GM23338 (cell line): Measurements from ENCODE around the gene NDUFB5. TPM values are rescaled to one million over a fixed set of nuclear protein-coding genes. Genes with fewer than 3 reads are reported as not detected.
A peak's percentile ranks its signal among the peaks of the same experiment; 100 is the strongest.

ENCODE experiments used
- ATAC-seq: fragments of 200-7000 bp; cut with Tn5 transposase; 3 replicates; pipeline ENCODE4 v1.9.1; 2020
- DNase-seq: peaks from one replicate; pipeline ENCODE4 v3.0.0-alpha.2; 2015; ENCODE audit warnings: low spot score
- H2AFZ ChIP-seq: fragments of 200-600 bp; sonication (generic); 2 replicates; pipeline ENCODE4 v1.8.0; 2016; ENCODE audit warnings: antibody characterized with exemption, mild to moderate bottlenecking, moderate library complexity
- H3F3A ChIP-seq: fragments of 200-600 bp; sonication (generic); replicated peaks from 2 replicates; pipeline ENCODE4 v1.8.0; 2017; ENCODE audit warnings: antibody characterized with exemption, mixed run types, low read depth
- H3K27ac ChIP-seq: fragments of 200-600 bp; sonication (generic); 2 replicates; pipeline ENCODE4 v1.6.1; 2016; ENCODE audit warnings: low read depth
- H3K27me3 ChIP-seq: fragments of 200-600 bp; sonication (generic); 2 replicates; pipeline ENCODE4 v1.8.0; 2016; ENCODE audit warnings: mild to moderate bottlenecking, mixed run types, moderate library complexity; ENCODE audit not compliant: insufficient read depth
- H3K36me3 ChIP-seq: fragments of 200-600 bp; sonication (generic); 2 replicates; pipeline ENCODE4 v1.8.0; 2016; ENCODE audit warnings: mild to moderate bottlenecking; ENCODE audit not compliant: insufficient read depth
- H3K4me1 ChIP-seq: fragments of 200-600 bp; sonication (generic); 2 replicates; pipeline ENCODE4 v1.8.0; 2016; ENCODE audit warnings: mild to moderate bottlenecking, moderate library complexity; ENCODE audit not compliant: insufficient read depth
- H3K4me2 ChIP-seq: fragments of 200-600 bp; sonication (generic); 2 replicates; pipeline ENCODE4 v1.7.1; 2017; ENCODE audit warnings: mixed run types
- H3K4me3 ChIP-seq: fragments of 200-600 bp; sonication (generic); 2 replicates; pipeline ENCODE4 v1.6.1; 2016; ENCODE audit warnings: mixed run types
- H3K79me2 ChIP-seq: fragments of 200-600 bp; sonication (generic); replicated peaks from 2 replicates; pipeline ENCODE4 v1.8.0; 2017; ENCODE audit warnings: mild to moderate bottlenecking; ENCODE audit not compliant: insufficient read depth
- H3K9me2 ChIP-seq: fragments of 200-600 bp; sonication (generic); 2 replicates; pipeline ENCODE4 v1.8.0; 2017; ENCODE audit not compliant: insufficient read depth
- H4K20me1 ChIP-seq: fragments of 200-600 bp; sonication (generic); replicated peaks from 2 replicates; pipeline ENCODE4 v1.8.0; 2017; ENCODE audit warnings: mild to moderate bottlenecking; ENCODE audit not compliant: insufficient read depth
- H3K27ac Mint-ChIP-seq: 2 replicates; pipeline ENCODE4 v1.8.0; 2020; ENCODE audit warnings: inconsistent platforms, mild to moderate bottlenecking, moderate library complexity, mixed read lengths
- H3K27me3 Mint-ChIP-seq: 3 replicates; pipeline ENCODE4 v1.8.0; 2022; ENCODE audit warnings: low read depth, mild to moderate bottlenecking, moderate library complexity, mixed read lengths, inconsistent platforms; ENCODE audit not compliant: insufficient read depth, poor library complexity
- H3K36me3 Mint-ChIP-seq: 3 replicates; pipeline ENCODE4 v1.8.0; 2021; ENCODE audit warnings: low read depth, mild to moderate bottlenecking, inconsistent platforms, moderate library complexity, mixed read lengths
- H3K4me1 Mint-ChIP-seq: 3 replicates; pipeline ENCODE4 v1.8.0; 2020; ENCODE audit warnings: mild to moderate bottlenecking, inconsistent platforms, mixed read lengths
- H3K4me3 Mint-ChIP-seq: 3 replicates; pipeline ENCODE4 v1.8.0; 2021; ENCODE audit warnings: moderate library complexity, mild to moderate bottlenecking, inconsistent platforms, mixed read lengths
- H3K9me3 Mint-ChIP-seq: 3 replicates; pipeline ENCODE4 v1.8.0; 2020; ENCODE audit warnings: moderate library complexity, mild to moderate bottlenecking, inconsistent platforms, mixed read lengths
- CREB1 ChIP-seq: fragments of 250-450 bp; sonication (Bioruptor Pico); IDR thresholded peaks from 2 replicates; pipeline ENCODE4 v1.5.0; 2020; ENCODE audit warnings: low read depth, mild to moderate bottlenecking, moderate library complexity
- EZH2 ChIP-seq: fragments of 200-600 bp; sonication (generic); IDR thresholded peaks from one replicate; pipeline ENCODE4 v1.8.0; 2017; ENCODE audit warnings: antibody characterized with exemption, mild to moderate bottlenecking, low read depth; ENCODE audit not compliant: unreplicated experiment
- EZH2phosphoT487 ChIP-seq: fragments of 200-600 bp; sonication (generic); IDR thresholded peaks from one replicate; pipeline ENCODE4 v1.8.1; 2018; ENCODE audit warnings: antibody characterized with exemption; ENCODE audit not compliant: unreplicated experiment
- JUNB ChIP-seq: IDR thresholded peaks from one replicate; pipeline ENCODE4 v1.6.1; 2016; ENCODE audit warnings: antibody characterized with exemption; ENCODE audit not compliant: unreplicated experiment
- STAT1 ChIP-seq: IDR thresholded peaks from one replicate; pipeline ENCODE4 v1.6.1; 2016; ENCODE audit warnings: antibody characterized with exemption; ENCODE audit not compliant: unreplicated experiment
- ZNF114 ChIP-seq: fragments of 250-450 bp; sonication (Bioruptor Pico); IDR thresholded peaks from 2 replicates; pipeline ENCODE4 v1.5.0; 2020; ENCODE audit warnings: mild to moderate bottlenecking, moderate library complexity
- ZNF331 ChIP-seq: fragments of 250-450 bp; sonication (Bioruptor Pico); IDR thresholded peaks from 2 replicates; pipeline ENCODE4 v1.5.0; 2020; ENCODE audit warnings: low read depth, mild to moderate bottlenecking, moderate library complexity
- polyA plus RNA-seq: library from polyadenylated mRNA; unstranded; fragments of >200 nt; fragmentation: Nextera tagmentation; extraction: Ambion mirVana; gene quantifications from 2 replicates; pipeline ENCODE4 v1.2.1, GENCODE V29; 2016
- total RNA-seq: library from RNA; depleted of rRNA; stranded (reverse); fragments of >200 nt; shearing (Covaris generic); gene quantifications from 2 replicates; pipeline ENCODE4 v1.2.3, GENCODE V29; 2014
- TF ChIP-seq, protein P1 (sequence below): IDR thresholded peaks from one replicate; pipeline ENCODE4 v1.6.1; 2018; ENCODE audit warnings: antibody characterized with exemption; ENCODE audit not compliant: unreplicated experiment
- TF ChIP-seq, protein P2 (sequence below), 2 experiments: fragments of 200-600 bp in 1 of 2; sonication (generic) in 1 of 2; conservative IDR thresholded peaks; 2 replicates each; pipeline versions ENCODE4 v1.5.1 to v1.6.1; 2016 to 2017; ENCODE audit warnings: antibody characterized with exemption in 2 of 2, low read depth in 2 of 2, mild to moderate bottlenecking in 2 of 2, moderate library complexity in 1 of 2
- TF ChIP-seq, protein P3 (sequence below): IDR thresholded peaks from 2 replicates; pipeline ENCODE4 v1.6.1; 2016; ENCODE audit warnings: antibody characterized with exemption

The NDUFB5 gene
- total and polyA plus RNA-seq, 2 experiments from 2014 or later, result 65.4 to 113 TPM

DNA sequence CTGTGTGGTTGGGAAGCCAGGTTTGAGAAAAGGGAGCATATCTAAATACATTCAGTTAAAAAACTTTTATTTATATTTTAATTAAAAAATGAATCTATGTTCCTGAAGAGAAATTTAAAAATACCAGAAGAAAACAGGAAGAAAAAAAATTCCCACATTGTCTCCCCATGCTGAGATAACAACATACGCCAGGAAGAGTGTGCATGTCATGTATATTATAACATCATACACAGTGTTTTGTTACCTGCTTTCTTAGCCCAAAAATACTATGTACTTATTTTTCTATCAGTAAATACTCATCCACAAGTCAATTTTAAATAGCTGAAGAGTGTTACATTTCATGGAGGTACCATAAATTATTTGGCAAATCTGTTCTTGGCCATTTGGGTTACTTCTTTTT is 66.7 kb downstream of the NDUFB5 start:
- H4K20me1 ChIP-seq, result peaks cover 27% of the 10 kb centered on the region
- no peaks in the 10 kb centered on the region for H3K9me3 Mint-ChIP-seq
- H3K79me2 ChIP-seq, result peaks cover 98% of the 10 kb centered on the region
- no peak overlapping the region for H2AFZ ChIP-seq
- no peaks in the 10 kb centered on the region; the same call in 1 of the 2 replicates for H3K9me2 ChIP-seq
- peaks cover 20% of the 10 kb centered on the region for H3K4me1 ChIP-seq
- no peak for TF ChIP-seq STAT1
- no peak for TF ChIP-seq JUNB
- TF ChIP-seq ZNF331 (CRISPR knock-in tag), result no peak
- TF ChIP-seq, protein P1, sequence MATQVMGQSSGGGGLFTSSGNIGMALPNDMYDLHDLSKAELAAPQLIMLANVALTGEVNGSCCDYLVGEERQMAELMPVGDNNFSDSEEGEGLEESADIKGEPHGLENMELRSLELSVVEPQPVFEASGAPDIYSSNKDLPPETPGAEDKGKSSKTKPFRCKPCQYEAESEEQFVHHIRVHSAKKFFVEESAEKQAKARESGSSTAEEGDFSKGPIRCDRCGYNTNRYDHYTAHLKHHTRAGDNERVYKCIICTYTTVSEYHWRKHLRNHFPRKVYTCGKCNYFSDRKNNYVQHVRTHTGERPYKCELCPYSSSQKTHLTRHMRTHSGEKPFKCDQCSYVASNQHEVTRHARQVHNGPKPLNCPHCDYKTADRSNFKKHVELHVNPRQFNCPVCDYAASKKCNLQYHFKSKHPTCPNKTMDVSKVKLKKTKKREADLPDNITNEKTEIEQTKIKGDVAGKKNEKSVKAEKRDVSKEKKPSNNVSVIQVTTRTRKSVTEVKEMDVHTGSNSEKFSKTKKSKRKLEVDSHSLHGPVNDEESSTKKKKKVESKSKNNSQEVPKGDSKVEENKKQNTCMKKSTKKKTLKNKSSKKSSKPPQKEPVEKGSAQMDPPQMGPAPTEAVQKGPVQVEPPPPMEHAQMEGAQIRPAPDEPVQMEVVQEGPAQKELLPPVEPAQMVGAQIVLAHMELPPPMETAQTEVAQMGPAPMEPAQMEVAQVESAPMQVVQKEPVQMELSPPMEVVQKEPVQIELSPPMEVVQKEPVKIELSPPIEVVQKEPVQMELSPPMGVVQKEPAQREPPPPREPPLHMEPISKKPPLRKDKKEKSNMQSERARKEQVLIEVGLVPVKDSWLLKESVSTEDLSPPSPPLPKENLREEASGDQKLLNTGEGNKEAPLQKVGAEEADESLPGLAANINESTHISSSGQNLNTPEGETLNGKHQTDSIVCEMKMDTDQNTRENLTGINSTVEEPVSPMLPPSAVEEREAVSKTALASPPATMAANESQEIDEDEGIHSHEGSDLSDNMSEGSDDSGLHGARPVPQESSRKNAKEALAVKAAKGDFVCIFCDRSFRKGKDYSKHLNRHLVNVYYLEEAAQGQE, result no peak
- no peak for TF ChIP-seq CREB1 (CRISPR knock-in tag)
- H3K27me3 ChIP-seq, result no peaks in the 10 kb centered on the region
- no peak overlapping the region for H3K27ac ChIP-seq
- H3K4me3 Mint-ChIP-seq, result no peak overlapping the region
- peaks cover 5% of the 10 kb centered on the region for H3K27me3 Mint-ChIP-seq
- DNase-seq, result no peak
- no peak overlapping the region for H3K4me3 ChIP-seq
- H3F3A ChIP-seq, result no peaks in the 10 kb centered on the region
- no peaks in the 10 kb centered on the region; the same call in 2 of the 3 replicates for H3K36me3 Mint-ChIP-seq
- H3K36me3 ChIP-seq, result no peaks in the 10 kb centered on the region
- ATAC-seq, result no peak
- no peak overlapping the region for H3K4me2 ChIP-seq
- H3K27ac Mint-ChIP-seq, result peak overlapping the region; percentile 11; the same call in 1 of the 2 replicates
- peaks cover 27% of the 10 kb centered on the region for H3K4me1 Mint-ChIP-seq

DNA sequence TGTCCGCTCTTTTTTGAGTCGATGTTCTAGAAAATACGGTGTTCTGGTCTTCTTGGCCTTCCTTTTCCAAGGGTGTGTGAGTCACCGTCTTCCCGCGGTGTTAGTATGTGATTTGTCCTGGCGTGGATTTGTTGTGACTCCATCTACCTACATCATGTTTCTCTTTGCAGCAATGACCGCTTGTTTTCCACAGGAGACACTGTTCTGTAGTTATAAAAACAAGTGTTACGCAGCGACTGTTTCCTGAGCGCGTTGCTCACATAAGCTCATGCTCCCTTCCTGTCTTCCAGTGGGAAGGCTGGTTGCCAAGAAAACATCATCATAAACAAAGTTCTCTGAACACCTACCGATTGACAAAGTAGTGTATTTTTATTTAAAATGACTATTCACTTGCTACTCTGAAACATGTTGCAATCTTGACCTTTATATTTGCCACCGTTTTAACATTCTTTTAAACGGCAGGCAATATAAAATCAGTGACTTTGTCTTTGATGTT is 67.2 kb downstream of the NDUFB5 start:
- H3K27ac Mint-ChIP-seq, result peak overlapping the region; percentile 11; the same call in 1 of the 2 replicates
- Histone ChIP-seq H3F3A (no peaks in the 10 kb centered on the region), H3K36me3 (no peaks in the 10 kb centered on the region), H3K79me2 (peaks cover 98% of the 10 kb centered on the region), H3K4me1 (peaks cover 15% of the 10 kb centered on the region), H4K20me1 (peaks cover 25% of the 10 kb centered on the region), H3K4me2 (no peak overlapping the region), H3K4me3 (no peak overlapping the region), H3K27me3 (no peaks in the 10 kb centered on the region), H2AFZ (no peak overlapping the region), H3K9me2 (no peaks in the 10 kb centered on the region; the same call in 1 of the 2 replicates), H3K27ac (0 out of 2 replicates have a peak overlapping the region, but pooled peaks have one; percentile 50)
- DNase-seq, result no peak
- H3K36me3 Mint-ChIP-seq, result no peaks in the 10 kb centered on the region; the same call in 2 of the 3 replicates
- no peak overlapping the region for H3K4me3 Mint-ChIP-seq
- no peaks in the 10 kb centered on the region for H3K9me3 Mint-ChIP-seq
- peaks cover 22% of the 10 kb centered on the region for H3K4me1 Mint-ChIP-seq
- H3K27me3 Mint-ChIP-seq, result peaks cover 4% of the 10 kb centered on the region
- no peak for ATAC-seq
- TF ChIP-seq, protein P2, sequence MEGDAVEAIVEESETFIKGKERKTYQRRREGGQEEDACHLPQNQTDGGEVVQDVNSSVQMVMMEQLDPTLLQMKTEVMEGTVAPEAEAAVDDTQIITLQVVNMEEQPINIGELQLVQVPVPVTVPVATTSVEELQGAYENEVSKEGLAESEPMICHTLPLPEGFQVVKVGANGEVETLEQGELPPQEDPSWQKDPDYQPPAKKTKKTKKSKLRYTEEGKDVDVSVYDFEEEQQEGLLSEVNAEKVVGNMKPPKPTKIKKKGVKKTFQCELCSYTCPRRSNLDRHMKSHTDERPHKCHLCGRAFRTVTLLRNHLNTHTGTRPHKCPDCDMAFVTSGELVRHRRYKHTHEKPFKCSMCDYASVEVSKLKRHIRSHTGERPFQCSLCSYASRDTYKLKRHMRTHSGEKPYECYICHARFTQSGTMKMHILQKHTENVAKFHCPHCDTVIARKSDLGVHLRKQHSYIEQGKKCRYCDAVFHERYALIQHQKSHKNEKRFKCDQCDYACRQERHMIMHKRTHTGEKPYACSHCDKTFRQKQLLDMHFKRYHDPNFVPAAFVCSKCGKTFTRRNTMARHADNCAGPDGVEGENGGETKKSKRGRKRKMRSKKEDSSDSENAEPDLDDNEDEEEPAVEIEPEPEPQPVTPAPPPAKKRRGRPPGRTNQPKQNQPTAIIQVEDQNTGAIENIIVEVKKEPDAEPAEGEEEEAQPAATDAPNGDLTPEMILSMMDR (conservative IDR thresholded peaks at IDR 0.05; ENCODE audit: low read depth in 2 of 2), result no peak
- TF ChIP-seq ZNF114 (no peak), EZH2 (no peak), STAT1 (no peak), EZH2phosphoT487 (no peak)
- TF ChIP-seq, protein P3, sequence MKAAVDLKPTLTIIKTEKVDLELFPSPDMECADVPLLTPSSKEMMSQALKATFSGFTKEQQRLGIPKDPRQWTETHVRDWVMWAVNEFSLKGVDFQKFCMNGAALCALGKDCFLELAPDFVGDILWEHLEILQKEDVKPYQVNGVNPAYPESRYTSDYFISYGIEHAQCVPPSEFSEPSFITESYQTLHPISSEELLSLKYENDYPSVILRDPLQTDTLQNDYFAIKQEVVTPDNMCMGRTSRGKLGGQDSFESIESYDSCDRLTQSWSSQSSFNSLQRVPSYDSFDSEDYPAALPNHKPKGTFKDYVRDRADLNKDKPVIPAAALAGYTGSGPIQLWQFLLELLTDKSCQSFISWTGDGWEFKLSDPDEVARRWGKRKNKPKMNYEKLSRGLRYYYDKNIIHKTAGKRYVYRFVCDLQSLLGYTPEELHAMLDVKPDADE, result no peak
- TF ChIP-seq, protein P1, result no peak
